ENCODE results near the gene CDH4. TPM values are rescaled to one million over a fixed set of nuclear protein-coding genes. Genes with fewer than 3 reads are reported as not detected.

The CDH4 gene
- polyA plus RNA-seq, 1 donor (not counting 4 experiments of a cell fraction or from before 2014, with no cell fraction given): 2.2 TPM

DNA sequence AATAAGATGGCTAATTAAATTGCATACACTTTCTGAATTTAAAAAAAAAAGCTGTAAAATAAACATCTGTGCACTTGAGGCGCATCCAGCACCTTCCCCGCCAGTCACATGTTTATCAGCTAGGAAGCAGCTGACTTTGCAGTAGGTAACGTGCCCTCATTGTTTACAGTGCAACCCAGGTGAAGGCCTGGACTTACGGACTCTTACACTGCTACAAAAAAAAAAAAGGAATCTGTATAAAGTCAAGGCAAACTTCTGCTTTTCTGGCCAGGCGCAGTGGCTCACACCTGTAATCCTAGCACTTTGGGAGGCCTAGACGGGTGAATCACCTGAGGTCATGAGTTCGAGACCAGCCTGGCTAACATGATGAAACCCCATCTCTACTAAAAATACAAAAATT, 327.8 kb downstream of the CDH4 start:
- H3K27me3 ChIP-seq (ENCODE audit: control insufficient read depth, extremely low read depth, insufficient read depth, low read length): peaks cover 8% of the 10 kb centered on the region
- H3K9me3 ChIP-seq (ENCODE audit: control insufficient read depth, low read depth, low read length): no peaks in the 10 kb centered on the region
- FAIRE-seq: no peak
- no peaks in the 10 kb centered on the region for H3K4me1 ChIP-seq (ENCODE audit: control insufficient read depth, extremely low read depth, insufficient read depth, low read length)
- H4K20me1 ChIP-seq (ENCODE audit: control insufficient read depth, extremely low read depth, insufficient read depth, low read length): peaks cover 11% of the 10 kb centered on the region
- no peaks in the 10 kb centered on the region for H3K36me3 ChIP-seq (ENCODE audit: control insufficient read depth in 2 of 2, extremely low read depth in 1 of 2, insufficient read depth in 2 of 2, low read length in 2 of 2)
- no peak overlapping the region for H3K27ac ChIP-seq (ENCODE audit: control insufficient read depth, insufficient read depth, low read length)
- H3K4me3 ChIP-seq (ENCODE audit: control insufficient read depth in 2 of 3, extremely low read depth in 1 of 3, insufficient read depth in 2 of 3, low read depth in 1 of 3, low read length in 3 of 3): no peak overlapping the region
- TF ChIP-seq EZH2 (IDR thresholded peaks at IDR 0.05; ENCODE audit: low read length): no peak
- TF ChIP-seq, protein P1, sequence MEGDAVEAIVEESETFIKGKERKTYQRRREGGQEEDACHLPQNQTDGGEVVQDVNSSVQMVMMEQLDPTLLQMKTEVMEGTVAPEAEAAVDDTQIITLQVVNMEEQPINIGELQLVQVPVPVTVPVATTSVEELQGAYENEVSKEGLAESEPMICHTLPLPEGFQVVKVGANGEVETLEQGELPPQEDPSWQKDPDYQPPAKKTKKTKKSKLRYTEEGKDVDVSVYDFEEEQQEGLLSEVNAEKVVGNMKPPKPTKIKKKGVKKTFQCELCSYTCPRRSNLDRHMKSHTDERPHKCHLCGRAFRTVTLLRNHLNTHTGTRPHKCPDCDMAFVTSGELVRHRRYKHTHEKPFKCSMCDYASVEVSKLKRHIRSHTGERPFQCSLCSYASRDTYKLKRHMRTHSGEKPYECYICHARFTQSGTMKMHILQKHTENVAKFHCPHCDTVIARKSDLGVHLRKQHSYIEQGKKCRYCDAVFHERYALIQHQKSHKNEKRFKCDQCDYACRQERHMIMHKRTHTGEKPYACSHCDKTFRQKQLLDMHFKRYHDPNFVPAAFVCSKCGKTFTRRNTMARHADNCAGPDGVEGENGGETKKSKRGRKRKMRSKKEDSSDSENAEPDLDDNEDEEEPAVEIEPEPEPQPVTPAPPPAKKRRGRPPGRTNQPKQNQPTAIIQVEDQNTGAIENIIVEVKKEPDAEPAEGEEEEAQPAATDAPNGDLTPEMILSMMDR (optimal IDR thresholded peaks at IDR 0.05 in 1 of 3, IDR thresholded peaks at IDR 0.05 in 1 of 3, conservative IDR thresholded peaks at IDR 0.05 in 1 of 3; ENCODE audit: extremely low read depth in 1 of 3, insufficient read depth in 2 of 3, low read length in 3 of 3): no peak
- no peak overlapping the region for H3K4me2 ChIP-seq (ENCODE audit: control insufficient read depth, extremely low read depth, insufficient read depth, low read depth, low read length)
- H3K9me1 ChIP-seq (ENCODE audit: control insufficient read depth, extremely low read depth, insufficient read depth, low read length): no peaks in the 10 kb centered on the region
- no peak overlapping the region for H3K9ac ChIP-seq (ENCODE audit: control insufficient read depth, extremely low read depth, insufficient read depth, low read length)
- no peaks in the 10 kb centered on the region for H3K79me2 ChIP-seq (ENCODE audit: control insufficient read depth, insufficient read depth, low read length)
- dilution Hi-C loops (cut with MboI; ENCODE audit: extremely low pct_ligation_motif_present, low sequenced_read_pairs): no loop called here
- H2AFZ ChIP-seq (ENCODE audit: control insufficient read depth, low read length): no peak overlapping the region
- no peak for DNase-seq (ENCODE audit: low read depth, low spot score)

DNA sequence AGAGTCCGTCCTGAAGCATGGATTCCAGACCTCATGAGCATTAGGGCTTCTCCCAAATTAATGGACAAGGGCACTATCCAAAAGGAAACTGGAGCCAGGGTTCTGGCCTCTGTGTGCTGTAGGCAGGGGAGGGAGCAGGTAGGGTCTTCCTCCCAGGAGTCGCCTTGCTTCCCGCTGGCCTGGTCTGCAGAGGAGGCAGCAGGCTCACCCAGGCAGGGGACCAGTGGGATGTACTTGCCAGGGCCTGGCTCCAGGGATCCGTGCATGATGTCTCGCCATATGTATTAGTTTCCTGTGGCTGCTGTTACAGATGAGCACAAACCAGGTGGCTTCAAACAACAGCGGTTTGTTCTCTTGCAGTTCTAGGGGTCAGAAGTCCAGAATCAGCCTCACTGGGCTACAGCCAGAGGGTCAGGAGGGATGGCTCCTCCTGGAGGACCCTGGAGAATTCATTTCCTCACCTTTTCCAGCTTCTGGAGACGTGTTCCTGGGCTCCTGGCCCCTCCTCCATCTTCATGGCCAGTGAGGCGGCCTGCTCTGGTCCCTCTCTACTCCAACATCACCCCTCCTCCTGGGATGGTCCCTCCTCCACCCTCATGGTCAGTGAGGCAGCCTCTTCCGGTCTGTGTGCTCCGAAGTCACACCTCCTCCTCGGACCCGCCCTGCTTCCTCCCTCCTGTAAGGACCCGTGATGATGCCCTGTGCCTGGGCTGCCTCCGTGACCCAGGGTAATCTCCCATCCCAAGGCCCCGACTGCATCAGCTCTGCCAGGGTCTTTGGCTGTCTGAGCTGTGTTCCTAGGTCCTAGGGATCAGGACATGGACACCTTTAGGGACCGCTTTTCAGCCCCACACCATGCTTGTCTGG, 329.1 kb downstream of the CDH4 start:
- FAIRE-seq: no peak
- no peaks in the 10 kb centered on the region for H3K9me3 ChIP-seq (ENCODE audit: control insufficient read depth, low read depth, low read length)
- DNase-seq (ENCODE audit: low read depth, low spot score): no peak
- no peaks in the 10 kb centered on the region for H3K9me1 ChIP-seq (ENCODE audit: control insufficient read depth, extremely low read depth, insufficient read depth, low read length)
- H3K4me1 ChIP-seq (ENCODE audit: control insufficient read depth, extremely low read depth, insufficient read depth, low read length): no peaks in the 10 kb centered on the region
- no peak overlapping the region for H3K27ac ChIP-seq (ENCODE audit: control insufficient read depth, insufficient read depth, low read length)
- no peak overlapping the region for H3K4me3 ChIP-seq (ENCODE audit: control insufficient read depth in 2 of 3, extremely low read depth in 1 of 3, insufficient read depth in 2 of 3, low read depth in 1 of 3, low read length in 3 of 3)
- peaks cover 14% of the 10 kb centered on the region for H4K20me1 ChIP-seq (ENCODE audit: control insufficient read depth, extremely low read depth, insufficient read depth, low read length)
- no peak overlapping the region for H2AFZ ChIP-seq (ENCODE audit: control insufficient read depth, low read length)
- H3K4me2 ChIP-seq (ENCODE audit: control insufficient read depth, extremely low read depth, insufficient read depth, low read depth, low read length): no peak overlapping the region
- H3K27me3 ChIP-seq (ENCODE audit: control insufficient read depth, extremely low read depth, insufficient read depth, low read length): peaks cover 8% of the 10 kb centered on the region
- no peak for TF ChIP-seq EZH2 (IDR thresholded peaks at IDR 0.05; ENCODE audit: low read length)
- TF ChIP-seq, protein P1 (optimal IDR thresholded peaks at IDR 0.05 in 1 of 3, IDR thresholded peaks at IDR 0.05 in 1 of 3, conservative IDR thresholded peaks at IDR 0.05 in 1 of 3; ENCODE audit: extremely low read depth in 1 of 3, insufficient read depth in 2 of 3, low read length in 3 of 3): no peak
- dilution Hi-C loops (cut with MboI; ENCODE audit: extremely low pct_ligation_motif_present, low sequenced_read_pairs): no loop called here
- no peak overlapping the region for H3K9ac ChIP-seq (ENCODE audit: control insufficient read depth, extremely low read depth, insufficient read depth, low read length)
- H3K36me3 ChIP-seq (ENCODE audit: control insufficient read depth in 2 of 2, extremely low read depth in 1 of 2, insufficient read depth in 2 of 2, low read length in 2 of 2): no peaks in the 10 kb centered on the region
- H3K79me2 ChIP-seq (ENCODE audit: control insufficient read depth, insufficient read depth, low read length): no peaks in the 10 kb centered on the region

Data from keratinocyte (primary cell).